HepG2 (cell line): ENCODE results near the gene BCORL1. TPM values are rescaled to one million over a fixed set of nuclear protein-coding genes. Genes with fewer than 3 reads are reported as not detected.

Experiments
- ATAC-seq: fragments of 200-7000 bp; cut with Tn5 transposase; 3 replicates; pipeline ENCODE4 v1.9.1; 2020; ENCODE audit warnings: mild to moderate bottlenecking, moderate library complexity
- BruUV-seq: library from RNA; stranded (reverse); fragments of 400-500 nt; replicated peaks from 2 replicates; lab custom pipeline; 2021; lab: Mats Ljungman, UMichigan
- CTCF ChIA-PET: fragments of 300-600 bp; formaldehyde crosslinking; extraction: SDS; loops from one replicate; lab custom pipeline; 2021; ENCODE audit warnings: low total read pairs, inconsistent platforms, low intra/inter-chr PET ratio; lab: Yijun Ruan, JAX
- POLR2A ChIA-PET: fragments of 350-600 bp; sonication (Branson Sonifier 250); formaldehyde crosslinking; loops from one replicate; lab custom pipeline; 2020; ENCODE audit warnings: antibody characterized with exemption, inconsistent platforms; lab: Yijun Ruan, JAX
- DNase-seq: peaks from one replicate; pipeline ENCODE4 v3.0.0-alpha.2; 2015; ENCODE audit warnings: low spot score
- FAIRE-seq: peaks from 3 replicates; lab custom pipeline; 2011; peaks lifted over from hg19 to GRCh38; lab: Jason Lieb, UNC
- H2AFZ ChIP-seq: one replicate; pipeline ENCODE4 v1.6.1; 2011; ENCODE audit warnings: low read length, inconsistent platforms
- H3K27ac ChIP-seq: fragments of 300-600 bp; 3 replicates; pipeline ENCODE4 v1.8.0; 2011; ENCODE audit warnings: mixed run types, mild to moderate bottlenecking, mixed read lengths, low read length, inconsistent platforms; ENCODE audit not compliant: insufficient read depth; ENCODE audit errors: extremely low read length
- H3K27me3 ChIP-seq, 2 experiments: fragments of 200-600 bp in 1 of 2; 2 replicates in 1 of 2; 3 replicates in 1 of 2; pipeline versions ENCODE4 v1.6.0 to v1.8.0; 2011; ENCODE audit warnings: low read length in 2 of 2, mild to moderate bottlenecking in 2 of 2, moderate library complexity in 2 of 2, inconsistent platforms in 1 of 2; ENCODE audit not compliant: insufficient read depth in 2 of 2, control insufficient read depth in 1 of 2
- H3K36me3 ChIP-seq, 2 experiments: fragments of 200-600 bp in 1 of 2; replicated peaks in 1 of 2; 2 replicates in 1 of 2; 3 replicates in 1 of 2; pipeline versions ENCODE4 v1.5.1 to v1.8.0; 2011; ENCODE audit warnings: low read length in 2 of 2, inconsistent platforms in 1 of 2; ENCODE audit not compliant: insufficient read depth in 2 of 2, control insufficient read depth in 1 of 2
- H3K4me1 ChIP-seq: 2 replicates; pipeline ENCODE4 v1.5.1; 2012; ENCODE audit warnings: low read length, inconsistent platforms; ENCODE audit not compliant: insufficient read depth
- H3K4me2 ChIP-seq: 2 replicates; pipeline ENCODE4 v1.6.0; 2011; ENCODE audit warnings: low read depth, low read length, inconsistent platforms
- H3K4me3 ChIP-seq, 3 experiments: fragments of 200-600 bp in 1 of 3; sonication (generic), shearing (Covaris generic) in 1 of 3; replicated peaks in 1 of 3; 2 replicates each; pipeline ENCODE4 v1.5.1; 2011 to 2016; ENCODE audit warnings: low read length in 3 of 3, inconsistent platforms in 2 of 3, low read depth in 2 of 3, mild to moderate bottlenecking in 2 of 3, control low read depth in 1 of 3, mixed read lengths in 1 of 3; ENCODE audit not compliant: insufficient read depth in 1 of 3
- H3K79me2 ChIP-seq: one replicate; pipeline ENCODE4 v1.6.1; 2011; ENCODE audit warnings: low read length, inconsistent platforms; ENCODE audit not compliant: insufficient read depth
- H3K9ac ChIP-seq: 2 replicates; pipeline ENCODE4 v1.6.0; 2011; ENCODE audit warnings: mild to moderate bottlenecking, low read depth, low read length, inconsistent platforms; ENCODE audit not compliant: insufficient read depth
- H3K9me3 ChIP-seq: 2 replicates; pipeline ENCODE4 v1.5.1; 2012; ENCODE audit warnings: mild to moderate bottlenecking, low read length
- H4K20me1 ChIP-seq: 2 replicates; pipeline ENCODE4 v1.6.0; 2011; ENCODE audit warnings: inconsistent platforms, mild to moderate bottlenecking, low read length, moderate library complexity; ENCODE audit not compliant: insufficient read depth
- ETV6 ChIP-seq: sonication (generic); formaldehyde crosslinking; conservative IDR thresholded peaks from 2 replicates; pipeline ENCODE4 v1.4.0; 2020; ENCODE audit warnings: missing genetic modification reagents
- HNRNPH1 ChIP-seq: fragments of 200-400 bp; formaldehyde crosslinking; optimal IDR thresholded peaks from 2 replicates; pipeline ENCODE3; 2017; ENCODE audit warnings: mild to moderate bottlenecking, low read depth, low read length
- HOXA7 ChIP-seq: sonication (generic); formaldehyde crosslinking; IDR thresholded peaks from 2 replicates; pipeline ENCODE4 v1.8.1; 2022; ENCODE audit warnings: mild to moderate bottlenecking, missing genetic modification reagents, moderate library complexity
- PITX1 ChIP-seq: sonication (generic); formaldehyde crosslinking; IDR thresholded peaks from 2 replicates; pipeline ENCODE4 v1.5.1; 2020; ENCODE audit warnings: mild to moderate bottlenecking, missing genetic modification reagents
- SOX6 ChIP-seq, 2 experiments: fragments of 450-650 bp in 1 of 2; sonication (generic) in 1 of 2; formaldehyde crosslinking in 1 of 2; IDR thresholded peaks; 2 replicates each; pipeline versions ENCODE4 v1.4.0 to v1.6.1; 2017 to 2020; ENCODE audit warnings: antibody characterized with exemption in 1 of 2, mild to moderate bottlenecking in 1 of 2, missing genetic modification reagents in 1 of 2
- SRSF1 ChIP-seq: fragments of 200-400 bp; formaldehyde crosslinking; optimal IDR thresholded peaks from 2 replicates; pipeline ENCODE3; 2017; ENCODE audit warnings: mild to moderate bottlenecking, low read depth, low read length, moderate library complexity
- TAF1 ChIP-seq: sonication (generic); formaldehyde crosslinking; IDR thresholded peaks from 2 replicates; pipeline ENCODE4 v1.4.0; 2020; ENCODE audit warnings: missing genetic modification reagents
- TMF1 ChIP-seq: sonication (generic); formaldehyde crosslinking; IDR thresholded peaks from 2 replicates; pipeline ENCODE4 v1.8.1; 2022; ENCODE audit warnings: low read depth, missing genetic modification reagents
- YY1 ChIP-seq: IDR thresholded peaks from 2 replicates; pipeline ENCODE4 v1.6.1; 2011; ENCODE audit warnings: low read length, low read depth, moderate library complexity, mild to moderate bottlenecking; ENCODE audit not compliant: insufficient read depth, insufficient replicate concordance
- ZBTB1 ChIP-seq: sonication (generic); formaldehyde crosslinking; IDR thresholded peaks from 2 replicates; pipeline ENCODE4 v1.4.0; 2020; ENCODE audit warnings: missing genetic modification reagents, borderline replicate concordance
- ZNF10 ChIP-seq: sonication (generic); formaldehyde crosslinking; IDR thresholded peaks from 2 replicates; pipeline ENCODE4 v1.4.0; 2020; ENCODE audit warnings: mild to moderate bottlenecking, low read depth, missing genetic modification reagents, borderline replicate concordance
- ZNF274 ChIP-seq: sonication (generic); formaldehyde crosslinking; IDR thresholded peaks from 2 replicates; pipeline ENCODE4 v1.5.1; 2020; ENCODE audit warnings: mild to moderate bottlenecking, missing genetic modification reagents
- ZNF317 ChIP-seq: sonication (generic); formaldehyde crosslinking; IDR thresholded peaks from 2 replicates; pipeline ENCODE4 v1.5.0; 2020; ENCODE audit warnings: mild to moderate bottlenecking, missing genetic modification reagents
- ZNF501 ChIP-seq: sonication (generic); formaldehyde crosslinking; IDR thresholded peaks from 2 replicates; pipeline ENCODE4 v1.5.1; 2020; ENCODE audit warnings: mild to moderate bottlenecking, moderate library complexity, missing genetic modification reagents
- ZNF546 ChIP-seq: sonication (generic); formaldehyde crosslinking; conservative IDR thresholded peaks from 2 replicates; pipeline ENCODE4 v1.8.1; 2023; ENCODE audit warnings: mild to moderate bottlenecking, missing genetic modification reagents
- ZNF564 ChIP-seq: sonication (generic); formaldehyde crosslinking; IDR thresholded peaks from 2 replicates; pipeline ENCODE4 v1.8.1; 2023; ENCODE audit warnings: mild to moderate bottlenecking, missing genetic modification reagents
- ZNF598 ChIP-seq: sonication (generic); formaldehyde crosslinking; IDR thresholded peaks from 2 replicates; pipeline ENCODE4 v1.5.1; 2020; ENCODE audit warnings: mild to moderate bottlenecking, missing genetic modification reagents, borderline replicate concordance
- ZNF776 ChIP-seq: sonication (generic); formaldehyde crosslinking; IDR thresholded peaks from 2 replicates; pipeline ENCODE4 v1.4.0; 2020; ENCODE audit warnings: mild to moderate bottlenecking, missing genetic modification reagents
- WGBS: methylation state at CpG from one replicate; pipeline ENCODE4 v1.1.6; 2017; ENCODE audit warnings: low lambda C conversion rate; 5-methylcytosine and 5-hydroxymethylcytosine counted together
- in situ Hi-C: cut with HindIII; loops from 2 replicates; pipeline ENCODE4 v1.10.0; 2017; ENCODE audit warnings: low pct_unique_long_range_greater_than_20kb; ENCODE audit not compliant: extremely low pct_ligation_motif_present
- intact Hi-C: fragments of 100-400 bp; cut with micrococcal nuclease; formaldehyde crosslinking; loops from one replicate; pipeline ENCODE4 v1.10.0; 2022; ENCODE audit not compliant: unreplicated experiment
- polyA plus RNA-seq, 8 experiments: library from polyadenylated mRNA; depleted of rRNA in 3 of 8; stranded (reverse) in 7 of 8; unstranded in 1 of 8; fragments of >200 nt; fragmentation: Illumina TruSeq in 4 of 8; extraction: Trizol in 4 of 8; gene quantifications; 2 replicates each; pipeline versions ENCODE4 v1.2.1 to v1.2.3, GENCODE V29; 2011 to 2016; ENCODE audit warnings: low read depth in 4 of 8, missing spikeins in 1 of 8, mixed read lengths in 1 of 8; ENCODE audit not compliant: insufficient read depth in 1 of 8
- total RNA-seq, 5 experiments: library from RNA; depleted of rRNA; stranded (reverse); fragments of >200 nt; fragmentation: Illumina TruSeq; extraction: Trizol; gene quantifications; 2 replicates each; pipeline ENCODE4 v1.2.3, GENCODE V29; 2016; ENCODE audit warnings: low read depth in 1 of 5
- TF ChIP-seq, protein P1 (sequence below): sonication (generic); formaldehyde crosslinking; IDR thresholded peaks from 2 replicates; pipeline ENCODE4 v1.4.0; 2020; ENCODE audit warnings: missing genetic modification reagents, borderline replicate concordance
- TF ChIP-seq, protein P2 (sequence below): sonication (generic); formaldehyde crosslinking; IDR thresholded peaks from 2 replicates; pipeline ENCODE4 v1.8.0; 2023; ENCODE audit warnings: mild to moderate bottlenecking, missing genetic modification reagents

Gene BCORL1
- total and polyA plus RNA-seq, 2 of the 13 experiments (the other 11 are each of a cell fraction or from before 2014, with no cell fraction given): 0.67 to 1.4 TPM

- no peaks in the 10 kb centered on the region for H3K79me2 ChIP-seq
- no peak for ATAC-seq
- intact Hi-C loops: no loop called here
Measured at GRCh38 chrX:129953334-129953648, 29.1 kb upstream of the BCORL1 start.

GRCh38 chrX:129953881-129954280 is 28.6 kb upstream of the BCORL1 start:
- in situ Hi-C loops (no loop called here), intact Hi-C loops (no loop called here)
- H3K36me3 ChIP-seq: no peaks in the 10 kb centered on the region
- H3K9me3 ChIP-seq: no peaks in the 10 kb centered on the region
- no TSS peak for BruUV-seq
- POLR2A ChIA-PET: no interaction called here
- DNase-seq (no peak), ATAC-seq (no peak), FAIRE-seq (no peak)
- no peak overlapping the region for H3K4me2 ChIP-seq
- CTCF ChIA-PET: no interaction called here
- no peak overlapping the region for H3K9ac ChIP-seq
- H3K4me1 ChIP-seq: 0 out of 2 replicates have a peak, but pooled peaks cover 2% of the 10 kb centered on the region
- no peak overlapping the region for H2AFZ ChIP-seq
- H3K27me3 ChIP-seq: peaks cover 0 to 1% of the 10 kb centered on the region in 2 experiments; a peak in 1 of 5 replicates
- H3K4me3 ChIP-seq: no peak overlapping the region
- WGBS: 95% methylated on average over 3 of the region's 4 CpGs
- H4K20me1 ChIP-seq: no peaks in the 10 kb centered on the region
- no peak overlapping the region for H3K27ac ChIP-seq
- H3K79me2 ChIP-seq: no peaks in the 10 kb centered on the region
- TF ChIP-seq ZNF564 (CRISPR knock-in tag) (no peak), HOXA7 (CRISPR knock-in tag) (no peak), TAF1 (CRISPR knock-in tag) (no peak), ZBTB1 (CRISPR knock-in tag) (no peak), SOX6 (IDR thresholded peaks at IDR 0.05) (no peak), SOX6 (CRISPR knock-in tag; IDR thresholded peaks at IDR 0.05) (no peak), ZNF10 (no peak), PITX1 (CRISPR knock-in tag) (no peak)
- TF ChIP-seq, protein P1, sequence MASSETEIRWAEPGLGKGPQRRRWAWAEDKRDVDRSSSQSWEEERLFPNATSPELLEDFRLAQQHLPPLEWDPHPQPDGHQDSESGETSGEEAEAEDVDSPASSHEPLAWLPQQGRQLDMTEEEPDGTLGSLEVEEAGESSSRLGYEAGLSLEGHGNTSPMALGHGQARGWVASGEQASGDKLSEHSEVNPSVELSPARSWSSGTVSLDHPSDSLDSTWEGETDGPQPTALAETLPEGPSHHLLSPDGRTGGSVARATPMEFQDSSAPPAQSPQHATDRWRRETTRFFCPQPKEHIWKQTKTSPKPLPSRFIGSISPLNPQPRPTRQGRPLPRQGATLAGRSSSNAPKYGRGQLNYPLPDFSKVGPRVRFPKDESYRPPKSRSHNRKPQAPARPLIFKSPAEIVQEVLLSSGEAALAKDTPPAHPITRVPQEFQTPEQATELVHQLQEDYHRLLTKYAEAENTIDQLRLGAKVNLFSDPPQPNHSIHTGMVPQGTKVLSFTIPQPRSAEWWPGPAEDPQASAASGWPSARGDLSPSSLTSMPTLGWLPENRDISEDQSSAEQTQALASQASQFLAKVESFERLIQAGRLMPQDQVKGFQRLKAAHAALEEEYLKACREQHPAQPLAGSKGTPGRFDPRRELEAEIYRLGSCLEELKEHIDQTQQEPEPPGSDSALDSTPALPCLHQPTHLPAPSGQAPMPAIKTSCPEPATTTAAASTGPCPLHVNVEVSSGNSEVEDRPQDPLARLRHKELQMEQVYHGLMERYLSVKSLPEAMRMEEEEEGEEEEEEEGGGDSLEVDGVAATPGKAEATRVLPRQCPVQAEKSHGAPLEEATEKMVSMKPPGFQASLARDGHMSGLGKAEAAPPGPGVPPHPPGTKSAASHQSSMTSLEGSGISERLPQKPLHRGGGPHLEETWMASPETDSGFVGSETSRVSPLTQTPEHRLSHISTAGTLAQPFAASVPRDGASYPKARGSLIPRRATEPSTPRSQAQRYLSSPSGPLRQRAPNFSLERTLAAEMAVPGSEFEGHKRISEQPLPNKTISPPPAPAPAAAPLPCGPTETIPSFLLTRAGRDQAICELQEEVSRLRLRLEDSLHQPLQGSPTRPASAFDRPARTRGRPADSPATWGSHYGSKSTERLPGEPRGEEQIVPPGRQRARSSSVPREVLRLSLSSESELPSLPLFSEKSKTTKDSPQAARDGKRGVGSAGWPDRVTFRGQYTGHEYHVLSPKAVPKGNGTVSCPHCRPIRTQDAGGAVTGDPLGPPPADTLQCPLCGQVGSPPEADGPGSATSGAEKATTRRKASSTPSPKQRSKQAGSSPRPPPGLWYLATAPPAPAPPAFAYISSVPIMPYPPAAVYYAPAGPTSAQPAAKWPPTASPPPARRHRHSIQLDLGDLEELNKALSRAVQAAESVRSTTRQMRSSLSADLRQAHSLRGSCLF (CRISPR knock-in tag): no peak

More at GRCh38 chrX:129953334-129953648, 29.1 kb upstream of the BCORL1 start:
- Histone ChIP-seq H3K9me3 (no peaks in the 10 kb centered on the region), H3K27ac (no peak overlapping the region), H3K27me3 (0 out of 5 replicates have a peak, but pooled peaks cover 0 to 1% of the 10 kb centered on the region in 2 experiments), H4K20me1 (no peaks in the 10 kb centered on the region), H3K9ac (no peak overlapping the region), H3K36me3 (no peaks in the 10 kb centered on the region), H3K4me3 (no peak overlapping the region), H2AFZ (no peak overlapping the region)
- POLR2A ChIA-PET: no interaction called here
- no CpG with 5 or more reads among the region's 18 CpGs for WGBS
- in situ Hi-C loops: no loop called here
- TF ChIP-seq ETV6 (CRISPR knock-in tag) (no peak), ZNF598 (CRISPR knock-in tag) (no peak), ZNF546 (CRISPR knock-in tag) (no peak), ZNF776 (CRISPR knock-in tag) (no peak), ZNF317 (CRISPR knock-in tag) (no peak), ZNF564 (CRISPR knock-in tag) (no peak), TMF1 (CRISPR knock-in tag) (no peak), ZNF501 (CRISPR knock-in tag) (no peak), ZNF274 (no peak), YY1 (no peak), SRSF1 (no peak), HNRNPH1 (no peak)
- TF ChIP-seq, protein P2, sequence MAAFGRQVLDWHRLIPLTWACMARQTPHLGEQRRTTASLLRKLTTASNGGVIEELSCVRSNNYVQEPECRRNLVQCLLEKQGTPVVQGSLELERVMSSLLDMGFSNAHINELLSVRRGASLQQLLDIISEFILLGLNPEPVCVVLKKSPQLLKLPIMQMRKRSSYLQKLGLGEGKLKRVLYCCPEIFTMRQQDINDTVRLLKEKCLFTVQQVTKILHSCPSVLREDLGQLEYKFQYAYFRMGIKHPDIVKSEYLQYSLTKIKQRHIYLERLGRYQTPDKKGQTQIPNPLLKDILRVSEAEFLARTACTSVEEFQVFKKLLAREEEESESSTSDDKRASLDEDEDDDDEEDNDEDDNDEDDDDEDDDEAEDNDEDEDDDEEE: no peak
- TF ChIP-seq, all 625 proteins: peak for 0
- FAIRE-seq (no peak), DNase-seq (no peak)
- CTCF ChIA-PET: no interaction called here
- H3K4me2 ChIP-seq: no peak overlapping the region
- no TSS peak for BruUV-seq
- H3K4me1 ChIP-seq: no peaks in the 10 kb centered on the region
